Dedifferentiated amniotic fluid mesenchymal stem cell (primary cell): ENCODE data around the gene PCED1B.

ENCODE experiments used
- DNase-seq: peaks from one replicate; pipeline ENCODE4 v3.0.0-alpha.2; 2016; ENCODE audit errors: extremely low spot score

The PCED1B gene

DNA sequence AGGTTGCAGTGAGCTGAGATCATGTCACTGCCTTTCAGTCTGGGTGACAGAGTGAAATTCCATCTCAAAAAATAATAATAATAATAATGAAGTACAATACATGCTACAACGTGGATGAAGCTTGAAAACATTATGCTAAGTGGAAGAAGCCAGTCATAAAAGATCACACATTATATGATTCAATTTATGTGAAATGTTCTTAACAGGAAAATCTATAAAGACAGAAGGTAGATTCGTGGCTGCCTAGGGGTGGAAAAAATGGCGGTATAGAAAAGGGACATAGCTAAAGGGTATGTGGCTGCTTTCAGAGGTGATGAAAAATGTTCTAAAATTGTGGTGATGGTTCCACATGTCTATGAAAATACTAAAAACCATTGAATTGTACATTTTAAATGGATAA is 41.3 kb downstream of the PCED1B start:
- no peak for DNase-seq

DNA sequence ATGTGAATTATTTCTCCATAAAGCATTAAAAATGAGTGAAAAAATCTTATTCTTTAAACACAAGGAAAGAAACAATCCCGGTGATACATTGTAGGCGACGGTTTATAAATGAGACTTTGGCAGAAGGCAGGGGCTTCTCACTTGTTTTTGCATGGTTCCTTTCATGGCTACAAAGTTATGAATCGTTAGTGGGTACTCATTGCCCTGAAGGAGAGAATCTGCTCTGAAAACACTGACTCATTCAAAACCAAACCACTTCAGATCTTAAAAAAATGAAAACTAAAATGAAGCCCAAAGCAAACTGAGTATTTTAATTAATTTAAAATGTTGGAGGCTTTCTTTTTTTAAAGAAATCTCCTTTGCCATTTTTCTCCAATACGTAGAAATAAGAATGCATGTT is 41.7 kb downstream of the PCED1B start:
- DNase-seq: no peak

GRCh38 chr12:47122602-47123001 is 43.2 kb downstream of the PCED1B start:
- no peak for DNase-seq

DNA sequence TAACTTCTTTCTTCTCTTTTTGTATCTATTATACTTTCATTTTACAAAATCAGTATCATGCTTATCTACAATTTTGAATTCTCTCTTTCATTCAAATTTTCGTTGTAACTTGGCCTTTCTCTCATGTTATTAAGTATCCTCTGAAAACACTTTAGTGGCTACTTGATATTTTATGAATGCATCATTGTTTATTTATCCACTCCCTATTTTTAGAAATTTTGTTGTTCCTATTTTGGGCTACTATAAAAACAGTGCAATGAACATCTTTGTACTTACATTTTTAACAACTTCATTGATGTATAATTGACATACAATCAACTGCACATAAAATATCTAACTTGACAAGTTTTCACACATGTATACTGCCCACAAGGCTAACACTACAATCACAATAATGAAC is 44.3 kb downstream of the PCED1B start:
- DNase-seq: no peak

- no peak for DNase-seq
Measured at GRCh38 chr12:47124451-47124850, 45.0 kb downstream of the PCED1B start.

DNA sequence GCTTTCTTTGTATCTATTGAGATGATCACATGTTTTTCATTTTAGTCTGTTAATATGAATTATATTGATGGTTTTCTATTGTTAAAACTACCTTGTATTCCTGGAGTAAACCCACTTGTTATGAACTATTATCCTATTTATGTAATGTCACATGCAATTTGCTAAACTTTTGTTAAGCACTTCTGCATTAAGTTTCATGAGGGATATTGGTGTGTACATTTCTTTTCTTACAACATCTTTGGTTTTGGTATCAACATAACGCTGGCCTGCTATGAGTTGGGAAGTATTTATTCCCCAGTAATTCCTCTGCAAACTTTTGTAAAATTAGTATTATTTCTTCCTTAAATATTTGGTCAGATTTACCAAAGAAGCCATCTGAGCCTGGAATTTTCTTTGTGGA is 46.8 kb downstream of the PCED1B start:
- no peak for DNase-seq

DNA sequence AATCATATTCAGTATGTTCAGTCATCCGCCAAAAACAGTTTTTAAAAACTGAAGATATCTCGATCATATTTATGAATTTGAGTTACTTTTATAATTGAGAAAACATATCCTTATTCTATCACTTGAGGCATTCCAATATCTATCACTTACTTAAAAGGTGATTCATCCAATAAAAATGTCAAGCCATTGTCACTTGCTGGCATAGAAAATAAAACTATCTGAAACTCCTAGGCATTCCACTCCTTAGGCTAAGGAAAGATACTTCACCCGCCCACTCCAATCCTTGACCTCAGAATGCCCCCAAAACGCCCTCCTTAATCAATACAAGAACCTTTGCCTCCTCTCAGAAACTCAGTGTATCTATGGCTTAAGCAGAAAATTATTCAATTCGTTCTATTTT is 51.6 kb downstream of the PCED1B start:
- DNase-seq: no peak

GRCh38 chr12:47134005-47134404 is 54.6 kb downstream of the PCED1B start:
- DNase-seq: no peak

DNA sequence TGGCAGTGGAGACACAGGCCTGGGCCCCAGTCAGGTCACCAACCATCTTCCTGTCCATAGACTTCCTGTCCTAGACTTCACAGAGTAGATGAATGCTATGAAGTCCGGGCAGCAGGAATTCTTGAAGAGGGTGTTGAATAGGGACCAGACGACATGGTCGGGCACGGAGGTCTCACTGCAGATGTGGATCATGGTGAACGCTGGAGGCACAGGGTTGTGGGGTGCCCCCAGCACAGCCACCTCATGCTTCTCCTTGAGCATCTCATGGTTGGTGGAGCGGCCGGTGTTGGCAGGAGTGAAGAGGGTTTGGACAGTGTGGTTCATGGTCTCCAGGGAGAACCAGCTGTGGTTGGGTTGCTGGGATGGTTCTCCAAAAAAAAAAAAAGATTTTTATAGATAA is 56.2 kb downstream of the PCED1B start:
- no peak for DNase-seq

DNA sequence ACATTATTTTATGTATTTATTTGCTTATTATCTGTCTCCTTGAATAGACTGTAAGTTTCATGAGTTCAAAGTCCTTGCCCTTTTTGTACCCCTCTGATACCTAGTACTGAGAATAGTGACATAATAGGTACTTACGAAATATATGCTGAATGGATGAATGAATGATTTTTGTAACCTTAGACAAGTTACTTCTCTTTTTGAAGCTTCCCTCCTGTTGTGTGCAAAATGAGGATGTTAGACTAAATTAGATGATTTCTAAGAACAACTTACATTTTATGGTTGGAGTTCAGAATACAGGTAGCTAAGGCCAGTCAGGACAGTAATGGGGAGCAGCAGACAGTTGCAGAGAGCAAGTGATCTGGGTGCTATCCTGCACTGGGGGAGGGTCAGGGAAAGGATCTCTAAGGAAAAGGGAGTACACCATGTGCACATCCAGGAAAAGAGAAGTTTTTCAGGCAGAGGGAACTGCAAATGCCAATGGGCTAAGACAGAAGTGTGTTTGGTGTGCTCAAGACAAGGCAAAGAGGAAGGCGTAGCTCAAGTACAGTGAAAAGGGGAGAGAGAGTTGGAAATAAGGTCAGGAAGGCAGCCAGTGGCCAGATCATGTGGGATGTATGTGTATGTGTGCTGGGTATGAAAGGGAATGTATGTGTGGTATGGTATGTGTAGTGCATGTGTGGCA is 59.7 kb downstream of the PCED1B start:
- no peak for DNase-seq

DNA sequence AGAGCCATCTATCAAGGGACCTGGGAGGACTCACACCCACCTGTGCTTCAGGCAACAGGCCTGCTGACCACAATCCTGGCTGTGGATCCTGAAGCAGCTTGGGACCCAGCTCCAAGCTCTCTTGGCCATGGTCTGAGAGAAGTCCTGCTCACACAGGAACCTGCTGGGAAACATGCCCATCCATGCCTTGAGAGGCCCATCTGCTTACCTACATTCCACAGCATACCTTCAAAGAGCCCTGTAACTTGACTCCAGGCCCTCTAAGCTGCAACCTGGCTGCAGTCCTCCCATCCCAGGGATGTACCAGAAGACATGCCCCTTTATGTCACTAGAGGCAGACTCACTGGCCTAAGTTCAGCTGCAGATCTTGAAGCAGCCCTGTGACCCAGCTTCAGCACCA is 62.0 kb downstream of the PCED1B start:
- DNase-seq: no peak

DNA sequence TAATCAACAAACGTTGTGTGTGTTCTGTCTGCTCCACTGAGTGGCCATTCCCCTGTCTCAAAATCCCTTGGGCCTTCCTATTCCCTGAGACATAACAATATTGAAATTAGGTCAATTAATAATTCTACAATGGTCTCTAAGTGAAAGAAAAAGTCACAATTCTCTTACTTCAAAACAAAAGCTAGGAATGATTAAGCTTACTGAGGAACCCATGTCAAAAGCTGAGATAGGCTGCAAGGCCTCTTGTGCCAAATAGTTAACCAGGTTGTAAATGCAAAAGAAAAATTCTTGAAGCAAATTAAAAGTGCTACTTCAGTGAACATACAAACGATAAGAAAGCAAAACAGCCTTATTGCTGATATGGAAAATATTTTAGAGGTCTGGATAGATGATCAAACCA is 65.3 kb downstream of the PCED1B start:
- no peak for DNase-seq

- DNase-seq: no peak
Measured at GRCh38 chr12:47145188-47145587, 65.8 kb downstream of the PCED1B start.

- DNase-seq: no peak
Measured at GRCh38 chr12:47147739-47148138, 68.3 kb downstream of the PCED1B start.

- no peak for DNase-seq
Measured at GRCh38 chr12:47149146-47149545, 69.7 kb downstream of the PCED1B start.

DNA sequence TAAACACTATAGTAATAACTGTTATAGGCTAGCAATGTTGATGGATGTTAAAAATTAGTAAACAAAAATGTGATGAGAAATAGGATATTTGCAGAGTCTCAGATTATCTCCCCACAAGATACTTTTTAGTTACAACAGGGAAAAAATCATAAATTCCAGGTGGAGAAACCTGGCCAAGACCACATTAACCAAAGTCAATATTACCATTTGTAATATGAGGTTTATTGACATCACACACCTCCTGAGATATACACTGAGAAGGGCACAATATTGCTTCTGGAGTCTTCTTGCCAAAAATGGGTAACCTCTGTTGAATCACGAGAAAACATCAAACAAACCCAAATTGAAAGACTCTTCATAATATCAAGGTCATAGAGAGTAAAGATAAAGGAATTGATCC is 72.7 kb downstream of the PCED1B start:
- no peak for DNase-seq

GRCh38 chr12:47155457-47156166 is 76.2 kb downstream of the PCED1B start:
- no peak for DNase-seq

GRCh38 chr12:47156167-47156736 is 76.8 kb downstream of the PCED1B start:
- no peak for DNase-seq

DNA sequence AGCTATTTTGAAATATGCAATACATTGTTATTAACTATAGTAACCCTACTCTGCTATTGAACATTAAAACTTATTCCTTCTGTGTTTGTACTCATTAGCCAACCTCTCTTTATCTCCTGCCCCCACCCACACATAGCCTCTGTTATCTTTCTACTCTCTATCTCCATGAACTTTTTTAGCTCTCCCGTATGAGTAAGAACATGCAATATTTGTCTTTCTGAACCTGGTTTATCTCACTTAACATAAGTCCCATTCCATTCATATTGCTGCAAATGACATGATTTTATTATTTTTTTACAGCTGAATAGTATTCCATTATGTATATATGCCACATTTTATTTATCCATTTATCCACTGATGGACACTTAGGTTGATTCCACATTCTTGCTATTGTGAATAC is 79.4 kb downstream of the PCED1B start:
- no peak for DNase-seq

DNA sequence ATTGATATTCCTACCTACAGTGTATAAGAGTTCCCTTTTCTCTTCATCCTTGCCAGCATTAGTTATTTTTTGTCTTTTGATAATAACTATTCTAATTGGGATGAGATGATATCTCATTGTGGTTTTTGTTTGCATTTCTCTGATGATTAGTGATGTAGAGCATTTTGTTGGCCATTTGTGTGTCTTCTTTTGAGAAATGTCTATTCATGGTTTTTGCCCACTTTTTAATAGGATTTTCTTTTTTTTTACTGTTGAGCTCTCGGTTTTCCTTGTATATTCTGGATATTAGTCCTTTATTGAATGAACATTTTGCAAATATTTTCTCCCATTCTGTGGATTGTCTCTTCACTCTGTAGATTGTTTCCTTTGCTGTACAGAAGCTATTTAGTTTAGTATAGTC is 79.9 kb downstream of the PCED1B start:
- no peak for DNase-seq

DNA sequence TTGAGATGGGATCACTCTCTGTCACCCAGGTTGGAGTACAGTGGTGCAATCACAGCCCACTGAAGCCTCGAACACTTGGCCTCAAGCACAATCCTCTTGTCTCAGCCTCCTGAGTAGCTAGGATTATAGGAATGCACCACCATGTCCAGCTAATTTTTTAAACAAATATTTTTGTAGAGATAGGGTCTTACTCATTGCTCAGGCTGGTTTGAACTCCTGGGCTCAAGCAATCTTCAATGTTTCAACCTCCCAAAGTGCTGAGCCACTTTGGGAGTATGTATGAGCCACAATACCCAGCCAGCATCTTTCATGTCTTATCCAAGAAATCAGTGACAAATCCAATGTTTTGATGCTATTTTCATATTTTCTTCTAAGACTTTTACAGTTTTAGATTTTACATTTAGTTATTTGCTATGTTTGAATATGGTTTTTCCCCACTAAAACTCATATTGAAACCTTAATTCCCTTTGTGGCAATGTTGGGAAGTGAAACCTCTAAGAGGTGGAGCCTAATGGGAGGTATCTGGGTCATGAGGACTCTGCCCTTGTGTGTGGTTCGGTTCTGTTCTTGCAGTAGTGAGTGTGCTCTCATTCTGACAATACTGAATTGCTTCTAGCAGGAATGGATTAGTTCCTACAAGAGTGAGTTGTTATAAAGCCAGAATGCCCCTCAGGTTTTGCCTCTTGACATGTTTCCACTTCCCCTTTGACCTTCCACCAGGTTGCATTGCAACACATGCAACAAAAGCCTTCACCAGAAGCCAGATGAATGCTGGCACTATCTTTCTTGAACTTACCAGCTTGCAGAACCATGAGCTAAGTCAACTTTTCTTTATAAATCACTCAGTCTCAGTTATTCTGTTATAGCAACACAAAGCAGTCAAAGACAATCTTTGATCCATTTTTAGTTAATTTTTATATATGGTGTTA is 81.2 kb downstream of the PCED1B start:
- DNase-seq: no peak

DNA sequence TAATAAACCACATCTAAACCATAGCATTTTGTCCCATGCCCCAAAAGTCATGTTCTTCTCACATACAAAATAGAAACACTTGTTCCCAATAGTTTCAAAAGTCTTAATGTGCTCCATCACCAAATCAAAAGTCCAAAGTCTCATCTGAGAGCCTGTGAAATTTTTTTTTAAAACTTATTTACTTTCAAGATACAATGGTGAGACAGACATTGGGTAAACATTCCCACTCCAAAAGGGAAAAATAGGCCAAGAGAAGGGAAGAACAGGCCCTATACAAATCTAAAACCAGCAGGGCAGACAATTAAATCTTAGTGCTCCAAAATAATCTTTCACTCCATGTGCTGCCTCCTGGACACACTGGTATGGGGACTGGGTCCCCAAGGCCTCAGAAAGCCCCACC is 84.7 kb downstream of the PCED1B start:
- DNase-seq: no peak
